Measurements from ENCODE around the gene ACSF2.

The ACSF2 gene

DNA sequence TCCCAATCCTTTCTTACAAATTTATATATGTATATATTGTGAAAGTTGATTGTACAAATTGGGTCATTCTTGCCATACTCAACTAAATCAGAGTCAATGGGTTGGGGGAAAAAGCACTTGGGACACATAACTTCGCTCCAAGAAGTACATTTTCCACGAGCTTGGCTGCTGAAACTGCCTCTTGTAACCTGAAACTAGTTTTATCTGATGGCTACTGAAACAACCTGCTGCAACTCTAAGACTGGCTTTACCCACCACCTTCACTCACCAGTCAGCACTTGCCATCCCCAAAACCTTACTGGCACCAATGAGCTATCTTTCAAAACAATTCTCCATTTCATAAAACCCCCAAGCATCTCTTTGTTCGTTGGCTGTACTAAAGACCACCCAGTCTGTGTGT lies 67.7 kb downstream of the ACSF2 start:
- Histone ChIP-seq H3K27ac (ENCODE audit: low read depth, low read length) (no peak overlapping the region), H3K4me3 (ENCODE audit: low read depth, low read length) (no peak overlapping the region), H3K27me3 (ENCODE audit: control insufficient read depth, insufficient read depth, low read length) (no peaks in the 10 kb centered on the region), H3K4me1 (ENCODE audit: control insufficient read depth, insufficient read depth, low read length) (no peaks in the 10 kb centered on the region), H3K9me3 (ENCODE audit: control insufficient read depth, insufficient read depth, low read depth, low read length) (no peaks in the 10 kb centered on the region), H3K9ac (ENCODE audit: low read length) (no peak overlapping the region), H3K36me3 (ENCODE audit: control insufficient read depth, insufficient read depth, low read length) (no peaks in the 10 kb centered on the region)

DNA sequence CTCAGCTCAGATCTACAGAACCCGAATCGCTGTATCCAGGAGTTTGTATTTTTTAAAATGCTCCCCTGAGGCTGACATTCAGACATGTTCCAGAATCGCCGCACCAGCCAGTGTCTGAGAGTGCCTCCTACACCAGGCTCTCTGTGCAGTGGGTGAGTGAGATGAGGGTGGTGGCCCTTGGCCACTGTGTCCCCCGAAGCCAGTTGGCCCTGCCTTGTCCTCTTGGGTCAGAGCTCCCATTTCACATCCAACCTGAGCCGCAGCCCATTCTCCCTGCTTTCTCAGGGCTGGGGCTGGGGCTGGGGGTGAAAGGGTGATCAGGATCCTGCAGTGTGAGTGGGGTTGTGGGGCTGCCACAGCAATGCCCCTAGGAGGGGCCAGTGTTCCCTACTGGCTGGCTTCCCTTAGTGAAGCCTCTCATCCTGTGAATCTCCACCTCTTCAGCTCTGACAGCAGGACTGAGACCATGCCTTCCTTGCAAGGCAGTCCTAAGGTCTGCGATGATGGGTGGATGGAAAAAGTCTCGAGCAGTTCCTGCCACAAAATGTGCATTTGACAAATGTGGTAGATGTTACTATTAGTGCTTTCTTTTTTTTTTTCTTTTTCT lies 69.3 kb downstream of the ACSF2 start:
- H3K27me3 ChIP-seq (ENCODE audit: control insufficient read depth, insufficient read depth, low read length): no peaks in the 10 kb centered on the region
- H3K9ac ChIP-seq (ENCODE audit: low read length): no peak overlapping the region
- no peaks in the 10 kb centered on the region for H3K4me1 ChIP-seq (ENCODE audit: control insufficient read depth, insufficient read depth, low read length)
- no peak overlapping the region for H3K27ac ChIP-seq (ENCODE audit: low read depth, low read length)
- no peak overlapping the region for H3K4me3 ChIP-seq (ENCODE audit: low read depth, low read length)
- H3K36me3 ChIP-seq (ENCODE audit: control insufficient read depth, insufficient read depth, low read length): no peaks in the 10 kb centered on the region
- H3K9me3 ChIP-seq (ENCODE audit: control insufficient read depth, insufficient read depth, low read depth, low read length): no peaks in the 10 kb centered on the region

DNA sequence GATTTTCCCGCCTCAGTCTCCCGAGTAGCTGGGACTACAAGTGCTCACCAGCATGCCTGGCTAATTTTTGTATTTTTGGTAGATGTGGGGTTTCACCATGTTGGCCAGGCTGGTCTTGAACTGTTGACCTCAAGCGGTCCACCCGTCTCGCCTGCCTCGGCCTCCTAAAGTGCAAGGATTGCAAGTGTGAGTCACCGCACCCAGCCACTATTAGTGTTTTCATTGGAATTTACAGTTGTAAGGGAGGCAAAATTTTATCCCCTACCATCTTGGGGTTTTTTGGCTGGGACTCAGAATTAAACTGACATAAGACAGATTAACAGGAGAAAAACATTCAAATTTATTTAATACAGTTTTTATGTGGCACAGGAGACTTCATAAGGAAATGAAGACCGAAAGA lies 69.9 kb downstream of the ACSF2 start:
- H3K4me1 ChIP-seq (ENCODE audit: control insufficient read depth, insufficient read depth, low read length): no peaks in the 10 kb centered on the region
- no peak overlapping the region for H3K4me3 ChIP-seq (ENCODE audit: low read depth, low read length)
- no peaks in the 10 kb centered on the region for H3K36me3 ChIP-seq (ENCODE audit: control insufficient read depth, insufficient read depth, low read length)

GRCh38 chr17:50498021-50498874 lies 72.2 kb downstream of the ACSF2 start:
- H3K36me3 ChIP-seq (ENCODE audit: control insufficient read depth, insufficient read depth, low read length): no peaks in the 10 kb centered on the region
- no peaks in the 10 kb centered on the region for H3K9me3 ChIP-seq (ENCODE audit: control insufficient read depth, insufficient read depth, low read depth, low read length)
- no peak overlapping the region for H3K4me3 ChIP-seq (ENCODE audit: low read depth, low read length)
- H3K27me3 ChIP-seq (ENCODE audit: control insufficient read depth, insufficient read depth, low read length): no peaks in the 10 kb centered on the region
- no peak overlapping the region for H3K9ac ChIP-seq (ENCODE audit: low read length)
- H3K4me1 ChIP-seq (ENCODE audit: control insufficient read depth, insufficient read depth, low read length): no peaks in the 10 kb centered on the region
- no peak overlapping the region for H3K27ac ChIP-seq (ENCODE audit: low read depth, low read length)

More for the DNA sequence above, 69.9 kb downstream of the ACSF2 start:
- no peaks in the 10 kb centered on the region for H3K27me3 ChIP-seq (ENCODE audit: control insufficient read depth, insufficient read depth, low read length)
- no peak overlapping the region for H3K9ac ChIP-seq (ENCODE audit: low read length)
- H3K9me3 ChIP-seq (ENCODE audit: control insufficient read depth, insufficient read depth, low read depth, low read length): no peaks in the 10 kb centered on the region
- H3K27ac ChIP-seq (ENCODE audit: low read depth, low read length): no peak overlapping the region

- Histone ChIP-seq H3K9me3 (ENCODE audit: control insufficient read depth, insufficient read depth, low read depth, low read length) (no peaks in the 10 kb centered on the region), H3K36me3 (ENCODE audit: control insufficient read depth, insufficient read depth, low read length) (no peaks in the 10 kb centered on the region), H3K9ac (ENCODE audit: low read length) (no peak overlapping the region), H3K4me1 (ENCODE audit: control insufficient read depth, insufficient read depth, low read length) (peaks cover 6% of the 10 kb centered on the region; the same call in 1 of the 2 replicates), H3K27me3 (ENCODE audit: control insufficient read depth, insufficient read depth, low read length) (no peaks in the 10 kb centered on the region), H3K27ac (ENCODE audit: low read depth, low read length) (no peak overlapping the region), H3K4me3 (ENCODE audit: low read depth, low read length) (no peak overlapping the region)
Measured at GRCh38 chr17:50499270-50499669, 73.3 kb downstream of the ACSF2 start.

DNA sequence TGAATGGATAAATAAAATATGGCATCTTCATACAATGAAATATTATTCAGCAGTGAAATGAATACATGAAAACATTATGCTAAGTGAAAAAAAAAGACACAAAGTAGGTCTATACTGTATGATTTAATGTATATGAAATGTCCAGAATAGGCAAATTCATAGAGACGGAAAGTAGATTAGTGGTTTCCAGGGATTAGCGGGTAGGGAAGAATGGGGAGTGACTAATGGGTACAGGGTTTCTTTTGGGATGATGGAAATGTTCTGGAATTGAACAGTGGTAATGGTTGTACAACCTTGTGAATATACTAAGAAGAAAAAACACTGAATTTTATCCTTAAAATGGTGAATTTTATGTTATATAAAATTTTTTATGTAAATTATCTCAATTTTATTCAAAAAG lies 73.7 kb downstream of the ACSF2 start:
- Histone ChIP-seq H3K36me3 (ENCODE audit: control insufficient read depth, insufficient read depth, low read length) (no peaks in the 10 kb centered on the region), H3K9ac (ENCODE audit: low read length) (no peak overlapping the region), H3K4me1 (ENCODE audit: control insufficient read depth, insufficient read depth, low read length) (peaks cover 6% of the 10 kb centered on the region; the same call in 1 of the 2 replicates), H3K27me3 (ENCODE audit: control insufficient read depth, insufficient read depth, low read length) (no peaks in the 10 kb centered on the region), H3K4me3 (ENCODE audit: low read depth, low read length) (no peak overlapping the region), H3K9me3 (ENCODE audit: control insufficient read depth, insufficient read depth, low read depth, low read length) (no peaks in the 10 kb centered on the region), H3K27ac (ENCODE audit: low read depth, low read length) (no peak overlapping the region)

DNA sequence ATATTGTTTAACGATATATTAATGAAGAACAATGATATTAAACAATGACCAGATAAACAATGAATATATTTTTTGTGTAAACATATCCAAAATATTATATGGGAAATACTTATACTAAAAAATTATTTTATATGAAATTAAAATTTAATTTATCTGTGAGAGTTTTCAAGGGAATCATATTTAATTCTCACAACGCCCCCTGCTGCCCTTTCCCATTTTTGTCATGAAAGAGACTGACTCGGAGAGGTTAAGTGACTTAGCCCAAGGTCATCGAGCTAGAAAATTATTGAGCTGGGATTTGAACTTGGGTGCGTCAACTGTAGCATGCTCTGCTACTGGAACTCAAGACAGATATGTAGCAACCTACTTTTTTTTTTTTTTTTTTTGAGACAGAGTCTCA lies 75.0 kb downstream of the ACSF2 start:
- H3K27ac ChIP-seq (ENCODE audit: low read depth, low read length): no peak overlapping the region
- H3K4me3 ChIP-seq (ENCODE audit: low read depth, low read length): no peak overlapping the region
- no peaks in the 10 kb centered on the region for H3K36me3 ChIP-seq (ENCODE audit: control insufficient read depth, insufficient read depth, low read length)
- H3K4me1 ChIP-seq (ENCODE audit: control insufficient read depth, insufficient read depth, low read length): peaks cover 6% of the 10 kb centered on the region; the same call in 1 of the 2 replicates
- H3K27me3 ChIP-seq (ENCODE audit: control insufficient read depth, insufficient read depth, low read length): no peaks in the 10 kb centered on the region
- H3K9me3 ChIP-seq (ENCODE audit: control insufficient read depth, insufficient read depth, low read depth, low read length): no peaks in the 10 kb centered on the region
- no peak overlapping the region for H3K9ac ChIP-seq (ENCODE audit: low read length)

DNA sequence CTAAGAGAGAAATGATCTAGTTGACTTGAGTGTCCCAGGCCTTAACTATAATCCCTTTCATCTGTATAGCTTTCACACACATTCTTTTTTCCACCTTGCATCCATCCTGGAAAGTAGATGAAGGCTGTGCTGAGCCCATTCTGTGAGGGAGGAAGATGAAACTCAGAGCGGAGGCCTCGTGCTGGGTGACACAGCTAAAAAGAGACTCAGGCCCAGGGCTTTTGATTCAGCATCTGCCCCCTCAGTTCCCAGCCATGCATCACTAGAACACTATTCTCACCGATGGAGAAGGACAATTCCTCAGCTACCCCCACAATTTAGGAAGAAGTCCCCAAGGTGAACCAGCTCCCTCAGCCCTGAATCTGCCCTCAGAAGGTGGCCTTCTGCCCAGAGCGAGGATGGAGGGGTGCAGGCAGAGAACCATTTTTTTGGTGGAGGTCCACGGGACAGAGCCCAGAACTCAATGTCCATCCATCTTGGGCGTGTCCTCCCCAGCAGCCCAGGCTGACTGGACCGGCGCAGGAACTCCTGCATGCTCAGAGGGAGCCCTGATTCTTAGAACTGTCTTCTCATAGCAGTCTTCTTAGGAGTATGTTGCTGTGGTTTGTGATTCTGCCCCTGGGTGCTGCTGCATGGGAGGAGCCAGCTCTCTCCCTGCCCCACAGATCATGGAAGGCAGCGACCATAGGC lies 76.4 kb downstream of the ACSF2 start:
- Histone ChIP-seq H3K27ac (ENCODE audit: low read depth, low read length) (no peak overlapping the region), H3K4me3 (ENCODE audit: low read depth, low read length) (no peak overlapping the region), H3K9me3 (ENCODE audit: control insufficient read depth, insufficient read depth, low read depth, low read length) (no peaks in the 10 kb centered on the region), H3K27me3 (ENCODE audit: control insufficient read depth, insufficient read depth, low read length) (no peaks in the 10 kb centered on the region), H3K9ac (ENCODE audit: low read length) (no peak overlapping the region), H3K4me1 (ENCODE audit: control insufficient read depth, insufficient read depth, low read length) (peaks cover 6% of the 10 kb centered on the region; the same call in 1 of the 2 replicates), H3K36me3 (ENCODE audit: control insufficient read depth, insufficient read depth, low read length) (no peaks in the 10 kb centered on the region)

- Histone ChIP-seq H3K9me3 (ENCODE audit: control insufficient read depth, insufficient read depth, low read depth, low read length) (no peaks in the 10 kb centered on the region), H3K4me3 (ENCODE audit: low read depth, low read length) (no peak overlapping the region), H3K27me3 (ENCODE audit: control insufficient read depth, insufficient read depth, low read length) (0 out of 2 replicates have a peak, but pooled peaks cover 3% of the 10 kb centered on the region), H3K36me3 (ENCODE audit: control insufficient read depth, insufficient read depth, low read length) (no peaks in the 10 kb centered on the region), H3K9ac (ENCODE audit: low read length) (no peak overlapping the region), H3K4me1 (ENCODE audit: control insufficient read depth, insufficient read depth, low read length) (peaks cover 16% of the 10 kb centered on the region), H3K27ac (ENCODE audit: low read depth, low read length) (no peak overlapping the region)
Measured at GRCh38 chr17:50505591-50506130, 79.6 kb downstream of the ACSF2 start.

- Histone ChIP-seq H3K4me1 (ENCODE audit: control insufficient read depth, insufficient read depth, low read length) (peaks cover 18% of the 10 kb centered on the region), H3K36me3 (ENCODE audit: control insufficient read depth, insufficient read depth, low read length) (no peaks in the 10 kb centered on the region), H3K4me3 (ENCODE audit: low read depth, low read length) (no peak overlapping the region), H3K27ac (ENCODE audit: low read depth, low read length) (no peak overlapping the region), H3K27me3 (ENCODE audit: control insufficient read depth, insufficient read depth, low read length) (0 out of 2 replicates have a peak, but pooled peaks cover 3% of the 10 kb centered on the region), H3K9me3 (ENCODE audit: control insufficient read depth, insufficient read depth, low read depth, low read length) (no peaks in the 10 kb centered on the region), H3K9ac (ENCODE audit: low read length) (no peak overlapping the region)
Measured at GRCh38 chr17:50506298-50506697, 80.3 kb downstream of the ACSF2 start.
